Measurements from ENCODE around the gene FOXL2NB. TPM values are rescaled to one million over a fixed set of nuclear protein-coding genes. Genes with fewer than 3 reads are reported as not detected.
A peak's percentile ranks its signal among the peaks of the same experiment; 100 is the strongest.

FOXL2NB gene
- polyA plus RNA-seq, 3 donors = 0.06 TPM

DNA sequence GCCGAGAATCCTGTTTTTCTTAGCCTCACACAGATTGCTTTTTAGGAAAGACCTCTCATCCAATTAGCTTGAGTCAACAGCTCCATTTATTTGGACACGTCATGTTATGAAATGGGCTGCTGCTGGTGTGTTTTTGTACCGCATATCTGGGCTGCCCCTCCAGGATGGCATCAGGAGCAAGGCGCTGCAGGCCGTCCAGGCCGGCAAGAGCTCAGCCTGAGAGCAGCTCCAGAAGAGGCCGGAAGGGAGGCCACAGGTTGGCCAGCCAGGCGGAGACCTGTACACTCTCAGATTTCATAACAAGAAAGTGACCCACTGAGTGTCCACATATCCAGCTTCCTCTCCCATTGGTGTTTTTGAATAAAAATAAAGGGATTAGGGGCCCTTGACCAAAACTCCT, 28.3 kb downstream of the FOXL2NB start:
- no peak for DNase-seq (ENCODE audit: extremely low read depth in 1 of 11, low read depth in 9 of 11, low spot score in 4 of 11)

GRCh38 chr3:138976047-138976446, 29.0 kb downstream of the FOXL2NB start:
- DNase-seq (ENCODE audit: extremely low read depth in 1 of 11, low read depth in 9 of 11, low spot score in 4 of 11) = no peak

DNA sequence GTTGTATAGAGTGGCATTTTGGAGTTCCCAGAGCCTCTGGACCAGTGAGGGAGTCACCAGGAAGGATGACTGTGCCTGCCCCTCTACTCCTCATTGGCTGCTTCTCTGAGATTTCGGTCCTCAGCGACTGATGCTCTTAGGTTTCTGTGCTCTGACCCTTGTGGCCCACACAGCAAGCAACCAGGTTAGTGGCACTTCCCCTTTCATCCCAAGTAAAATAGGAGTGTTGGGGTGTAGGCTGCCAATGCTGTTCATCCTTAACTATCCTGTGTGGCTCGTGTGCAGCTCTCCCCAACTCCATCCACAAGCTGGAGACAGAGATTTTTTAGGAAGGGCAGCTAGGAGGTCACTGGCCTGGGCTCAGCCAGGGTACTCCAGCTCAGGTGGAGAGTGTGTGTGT, 37.8 kb downstream of the FOXL2NB start:
- no peak for DNase-seq (ENCODE audit: extremely low read depth in 1 of 11, low read depth in 9 of 11, low spot score in 4 of 11)

- DNase-seq (ENCODE audit: extremely low read depth in 1 of 11, low read depth in 9 of 11, low spot score in 4 of 11) = peak in 2 of 11 donors; percentile 14 to 25
Observed at GRCh38 chr3:138985932-138986331, 38.9 kb downstream of the FOXL2NB start.

- no peak for DNase-seq (ENCODE audit: extremely low read depth in 1 of 11, low read depth in 9 of 11, low spot score in 4 of 11)
Observed at GRCh38 chr3:138987181-138987580, 40.2 kb downstream of the FOXL2NB start.

- no peak for DNase-seq (ENCODE audit: extremely low read depth in 1 of 11, low read depth in 9 of 11, low spot score in 4 of 11)
Observed at GRCh38 chr3:138995706-138996105, 48.7 kb downstream of the FOXL2NB start.

Other genes with a start within 250 kb of the FOXL2NB start
- gene PIK3CB, start 112.3 kb upstream of the FOXL2NB start, polyA plus RNA-seq (ENCODE audit: insufficient read length in 3 of 3) = 10 to 100 TPM; 26.8 to 32.2 (median 28.2) TPM
- gene FOXL2, start 80 bp upstream of the FOXL2NB start, polyA plus RNA-seq (ENCODE audit: insufficient read length in 3 of 3) = not detected
- not detected for gene PRR23A, start 59.1 kb downstream of the FOXL2NB start, polyA plus RNA-seq (ENCODE audit: insufficient read length in 3 of 3)
- gene PRR23B, start 73.7 kb downstream of the FOXL2NB start, polyA plus RNA-seq (ENCODE audit: insufficient read length in 3 of 3) = not detected
- gene PRR23C, start 97.7 kb downstream of the FOXL2NB start, polyA plus RNA-seq (ENCODE audit: insufficient read length in 3 of 3) = under 1 TPM in 1 of 3 donors, not detected in 2; 0.11 TPM

Data from renal cortex interstitium (tissue), 11 donors.